DLD1 (cell line): Measurements from ENCODE around the gene PLAC8.
"Not testable (repeated sequence)": the region's sequence is repeated elsewhere in the genome, so short reads cannot be mapped to it uniquely, and the experiment has no call there.

Experiments
- in situ Hi-C: cut with HindIII; loops from 2 replicates; pipeline ENCODE4 v1.10.0; 2017; ENCODE audit warnings: low sequenced_read_pairs

Gene PLAC8

GRCh38 chr4:83114576-83114975 lies at the start of gene PLAC8:
Gene PLAC8, minus strand, starts transcription at chr4:83114729. Its CDS starts 6,808 bp downstream, at chr4:83107921.
- in situ Hi-C loops: no loop called here

- in situ Hi-C loops: no loop called here
These were observed 38.9 kb upstream of the PLAC8 start for GRCh38 chr4:83153417-83153816.

GRCh38 chr4:83152746-83153145 lies 38.2 kb upstream of the PLAC8 start:
- in situ Hi-C loops: no loop called here

- in situ Hi-C loops: no loop called here
These were observed 37.1 kb upstream of the PLAC8 start for GRCh38 chr4:83151651-83152050.

GRCh38 chr4:83150653-83151330 lies 36.3 kb upstream of the PLAC8 start:
- in situ Hi-C loops: no loop called here

GRCh38 chr4:83149865-83150652 lies 35.5 kb upstream of the PLAC8 start:
- in situ Hi-C loops: no loop called here

GRCh38 chr4:83146841-83147240 lies 32.3 kb upstream of the PLAC8 start:
- in situ Hi-C loops: no loop called here

- in situ Hi-C loops: not testable (repeated sequence)
These were observed 31.2 kb upstream of the PLAC8 start for GRCh38 chr4:83145776-83146175.

GRCh38 chr4:83139514-83140156 lies 25.1 kb upstream of the PLAC8 start:
- in situ Hi-C loops: loop anchor here (5.0 kb wide), 1 partner anchor 37 kb away; no protein-coding TSS in a partner anchor

GRCh38 chr4:83138946-83139345 lies 24.4 kb upstream of the PLAC8 start:
- in situ Hi-C loops: no loop called here

GRCh38 chr4:83132065-83132464 lies 17.5 kb upstream of the PLAC8 start:
- in situ Hi-C loops: no loop called here

GRCh38 chr4:83129264-83129663 lies 14.7 kb upstream of the PLAC8 start:
- in situ Hi-C loops: no loop called here

- in situ Hi-C loops: no loop called here
These were observed 13.9 kb upstream of the PLAC8 start for GRCh38 chr4:83128240-83128929.

- in situ Hi-C loops: no loop called here
These were observed 11.2 kb upstream of the PLAC8 start for GRCh38 chr4:83125738-83126141.

- in situ Hi-C loops: no loop called here
These were observed 9.7 kb upstream of the PLAC8 start for GRCh38 chr4:83124111-83124780.

- in situ Hi-C loops: no loop called here
These were observed 6.7 kb upstream of the PLAC8 start for GRCh38 chr4:83121246-83121645.

- in situ Hi-C loops: no loop called here
These were observed 4.3 kb upstream of the PLAC8 start for GRCh38 chr4:83118869-83119268.

- in situ Hi-C loops: no loop called here
These were observed 1.2 kb upstream of the PLAC8 start for GRCh38 chr4:83115656-83116285.

GRCh38 chr4:83115000-83115399 lies 471 bp upstream of the PLAC8 start:
- in situ Hi-C loops: no loop called here

- in situ Hi-C loops: no loop called here
These were observed 1.1 kb downstream of the PLAC8 start for GRCh38 chr4:83113429-83113786.
